Measurements from ENCODE around the gene C9orf152.
"Not testable (repeated sequence)": the region's sequence is repeated elsewhere in the genome, so short reads cannot be mapped to it uniquely, and the experiment has no call there.

C9orf152 gene

DNA sequence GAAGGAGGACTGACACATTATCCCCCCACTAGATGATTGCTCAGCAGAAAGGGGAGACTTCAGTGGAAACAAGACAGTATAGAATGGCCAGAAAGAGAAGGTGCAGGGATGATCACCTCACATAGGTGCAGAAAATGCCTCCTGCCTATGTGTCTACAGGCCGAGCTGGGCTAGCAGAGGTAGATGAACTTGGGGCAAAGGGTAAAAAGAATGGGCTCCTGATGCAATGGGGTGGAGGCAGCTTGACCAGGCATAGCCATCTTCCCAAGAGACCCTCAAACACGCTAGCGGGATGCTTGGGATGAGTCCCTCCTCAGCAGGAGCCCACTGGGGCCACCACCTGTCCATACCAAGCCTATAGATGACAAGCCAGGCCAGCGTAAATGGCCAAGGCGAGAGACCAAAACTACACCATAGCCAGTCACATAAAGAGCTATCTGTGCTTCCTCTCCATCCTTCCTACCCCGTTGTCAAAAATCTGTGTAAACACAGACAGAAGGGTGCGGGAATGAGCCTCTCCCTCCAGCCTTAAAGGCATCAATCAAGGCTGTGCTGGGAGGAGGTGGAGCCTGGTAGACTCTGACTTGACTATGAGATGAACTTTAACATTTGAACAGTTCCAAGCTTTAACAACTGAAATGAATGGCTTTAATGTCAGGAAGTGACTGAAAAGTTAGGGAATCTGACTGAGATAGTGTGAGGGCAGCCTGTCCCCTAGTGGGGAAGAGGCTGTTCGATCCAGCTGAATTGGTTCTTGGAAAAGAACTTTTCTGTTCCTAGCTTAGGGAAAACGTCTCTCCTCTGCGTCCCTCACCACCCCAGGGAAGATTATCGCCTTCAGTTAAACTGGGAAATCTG is 10.4 kb downstream of the C9orf152 start:
- H3K27ac ChIP-seq (ENCODE audit: low read length): no peak overlapping the region
- H3K4me3 ChIP-seq (ENCODE audit: low read length): no peak overlapping the region
- H3K79me2 ChIP-seq (ENCODE audit: low read length): no peaks in the 10 kb centered on the region
- no peak overlapping the region for H3K4me2 ChIP-seq (ENCODE audit: low read length)
- H3K4me1 ChIP-seq (ENCODE audit: low read length): no peaks in the 10 kb centered on the region
- no peaks in the 10 kb centered on the region for H3K9me3 ChIP-seq (ENCODE audit: insufficient read depth, low read length)
- H3K9ac ChIP-seq (ENCODE audit: low read length): no peak overlapping the region
- H3K36me3 ChIP-seq (replicated peaks; ENCODE audit: low read depth, low read length): no peaks in the 10 kb centered on the region
- no peaks in the 10 kb centered on the region for H4K20me1 ChIP-seq (ENCODE audit: insufficient read depth, low read length)
- no peak overlapping the region for H2AFZ ChIP-seq (ENCODE audit: low read depth, low read length)
- TF ChIP-seq EZH2phosphoT487 (IDR thresholded peaks at IDR 0.05; ENCODE audit: low read depth) (no peak), CTCF (IDR thresholded peaks at IDR 0.05; ENCODE audit: low read depth, low read length) (no peak)
- H3K27me3 ChIP-seq (ENCODE audit: low read depth, low read length): peaks cover 7% of the 10 kb centered on the region; the same call in 1 of the 2 replicates

- H3K9me3 ChIP-seq (ENCODE audit: insufficient read depth, low read length); H4K20me1 ChIP-seq (ENCODE audit: insufficient read depth, low read length); H3K9ac ChIP-seq (ENCODE audit: low read length); H3K36me3 ChIP-seq (replicated peaks; ENCODE audit: low read depth, low read length); H3K27me3 ChIP-seq (ENCODE audit: low read depth, low read length); H3K4me1 ChIP-seq (ENCODE audit: low read length); H3K4me2 ChIP-seq (ENCODE audit: low read length); H3K4me3 ChIP-seq (ENCODE audit: low read length); H3K27ac ChIP-seq (ENCODE audit: low read length); H2AFZ ChIP-seq (ENCODE audit: low read depth, low read length); H3K79me2 ChIP-seq (ENCODE audit: low read length): not testable (repeated sequence)
These were observed 11.9 kb downstream of the C9orf152 start for GRCh38 chr9:110196084-110196499.

DNA sequence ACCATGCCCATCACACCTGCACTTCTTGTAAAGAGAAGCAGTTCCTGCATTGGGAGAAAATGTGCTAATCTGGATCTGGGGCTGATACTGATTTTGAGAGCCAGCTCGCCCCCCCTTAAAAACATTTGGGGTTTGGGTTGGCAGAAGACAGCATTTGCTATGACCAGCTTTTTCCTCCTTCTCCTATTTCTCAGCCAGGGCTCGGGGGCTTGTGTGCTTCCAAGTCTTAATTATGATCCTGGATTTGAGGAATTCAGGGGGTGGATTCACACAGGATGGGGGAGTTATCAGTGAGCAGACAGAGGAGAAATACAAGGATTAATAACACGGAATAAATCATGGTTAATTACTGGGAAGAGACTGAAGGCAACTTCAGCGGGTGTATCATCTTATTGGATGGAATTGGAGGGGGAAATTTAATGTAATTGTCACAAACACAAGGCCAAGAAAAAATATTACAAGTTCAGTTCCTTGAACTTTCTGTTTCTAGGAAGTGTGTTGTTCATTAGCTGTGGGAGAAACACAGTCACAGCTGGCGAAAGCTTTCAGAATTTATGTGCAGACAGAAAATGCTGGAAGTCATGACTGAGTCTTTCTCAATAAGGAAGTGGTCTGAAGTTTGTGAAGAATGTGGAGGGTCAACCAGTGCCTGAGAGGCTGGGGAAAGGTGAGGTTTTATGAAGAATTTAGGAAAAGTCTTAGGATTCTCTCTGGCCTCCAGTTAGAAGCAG is 15.3 kb downstream of the C9orf152 start:
- H2AFZ ChIP-seq (ENCODE audit: low read depth, low read length): no peak overlapping the region
- no peaks in the 10 kb centered on the region for H3K4me1 ChIP-seq (ENCODE audit: low read length)

GRCh38 chr9:110191615-110192014 is 16.3 kb downstream of the C9orf152 start:
- Histone ChIP-seq H3K27ac (ENCODE audit: low read length) (no peak overlapping the region), H3K36me3 (replicated peaks; ENCODE audit: low read depth, low read length) (no peaks in the 10 kb centered on the region), H3K9ac (ENCODE audit: low read length) (no peak overlapping the region), H3K4me2 (ENCODE audit: low read length) (no peak overlapping the region), H3K27me3 (ENCODE audit: low read depth, low read length) (no peaks in the 10 kb centered on the region), H3K9me3 (ENCODE audit: insufficient read depth, low read length) (no peaks in the 10 kb centered on the region), H4K20me1 (ENCODE audit: insufficient read depth, low read length) (no peaks in the 10 kb centered on the region), H3K4me1 (ENCODE audit: low read length) (no peaks in the 10 kb centered on the region), H2AFZ (ENCODE audit: low read depth, low read length) (no peak overlapping the region), H3K79me2 (ENCODE audit: low read length) (no peaks in the 10 kb centered on the region), H3K4me3 (ENCODE audit: low read length) (no peak overlapping the region)
- no peak for TF ChIP-seq CTCF (IDR thresholded peaks at IDR 0.05; ENCODE audit: low read depth, low read length)
- TF ChIP-seq EZH2phosphoT487 (IDR thresholded peaks at IDR 0.05; ENCODE audit: low read depth): no peak

More for the DNA sequence above, 15.3 kb downstream of the C9orf152 start:
- H4K20me1 ChIP-seq (ENCODE audit: insufficient read depth, low read length): no peaks in the 10 kb centered on the region
- no peaks in the 10 kb centered on the region for H3K79me2 ChIP-seq (ENCODE audit: low read length)
- no peaks in the 10 kb centered on the region for H3K27me3 ChIP-seq (ENCODE audit: low read depth, low read length)
- no peaks in the 10 kb centered on the region for H3K36me3 ChIP-seq (replicated peaks; ENCODE audit: low read depth, low read length)
- TF ChIP-seq EZH2phosphoT487 (IDR thresholded peaks at IDR 0.05; ENCODE audit: low read depth) (no peak), CTCF (IDR thresholded peaks at IDR 0.05; ENCODE audit: low read depth, low read length) (no peak)
- H3K4me3 ChIP-seq (ENCODE audit: low read length): no peak overlapping the region
- H3K9ac ChIP-seq (ENCODE audit: low read length): no peak overlapping the region
- H3K27ac ChIP-seq (ENCODE audit: low read length): no peak overlapping the region
- no peaks in the 10 kb centered on the region for H3K9me3 ChIP-seq (ENCODE audit: insufficient read depth, low read length)
- no peak overlapping the region for H3K4me2 ChIP-seq (ENCODE audit: low read length)

All from OCI-LY3 (cell line).